GM19324 (cell line): Measurements from ENCODE around the gene SLC35E1.

Source experiments
- ATAC-seq: cut with Tn5 transposase; IDR thresholded peaks from one replicate; pipeline ENCODE4 v1.9.1; 2021; ENCODE audit warnings: mild to moderate bottlenecking, moderate library complexity; ENCODE audit not compliant: unreplicated experiment, low FRiP score

The SLC35E1 gene

GRCh38 chr19:16584248-16585093 is 12.3 kb upstream of the SLC35E1 start:
- ATAC-seq: peak; percentile 67

- ATAC-seq: no peak
Measured at GRCh38 chr19:16582486-16583261, 10.5 kb upstream of the SLC35E1 start.

- no peak for ATAC-seq
Measured at GRCh38 chr19:16581971-16582343, 9.7 kb upstream of the SLC35E1 start.

- no peak for ATAC-seq
Measured at GRCh38 chr19:16581145-16581970, 9.1 kb upstream of the SLC35E1 start.

- no peak for ATAC-seq
Measured at GRCh38 chr19:16579381-16579780, 7.2 kb upstream of the SLC35E1 start.

- ATAC-seq: no peak
Measured at GRCh38 chr19:16577531-16577985, 5.3 kb upstream of the SLC35E1 start.

GRCh38 chr19:16576690-16577530 is 4.7 kb upstream of the SLC35E1 start:
- ATAC-seq: no peak

- ATAC-seq: no peak
Measured at GRCh38 chr19:16575861-16576689, 3.9 kb upstream of the SLC35E1 start.

- no peak for ATAC-seq
Measured at GRCh38 chr19:16575282-16575681, 3.1 kb upstream of the SLC35E1 start.

GRCh38 chr19:16573925-16574324 is 1.7 kb upstream of the SLC35E1 start:
- no peak for ATAC-seq

- no peak for ATAC-seq
Measured at GRCh38 chr19:16573296-16573695, 1.1 kb upstream of the SLC35E1 start.

- peak; percentile 31 for ATAC-seq
Measured at GRCh38 chr19:16571822-16572331, 338 bp downstream of the SLC35E1 start.

GRCh38 chr19:16571283-16571682 is 932 bp downstream of the SLC35E1 start:
- no peak for ATAC-seq

- no peak for ATAC-seq
Measured at GRCh38 chr19:16569609-16570320, 2.5 kb downstream of the SLC35E1 start.

- ATAC-seq: no peak
Measured at GRCh38 chr19:16566702-16567101, 5.5 kb downstream of the SLC35E1 start.

- no peak for ATAC-seq
Measured at GRCh38 chr19:16566161-16566560, 6.1 kb downstream of the SLC35E1 start.

- no peak for ATAC-seq
Measured at GRCh38 chr19:16564842-16565241, 7.4 kb downstream of the SLC35E1 start.

GRCh38 chr19:16562608-16563025 is 9.6 kb downstream of the SLC35E1 start:
- no peak for ATAC-seq
